LNCAP (cell line): ENCODE results near the gene PPP5C.

Experiments used
- CTCF ChIP-seq: fragments of 450-650 bp; IDR thresholded peaks from 2 replicates; pipeline ENCODE4 v1.5.1; 2017; ENCODE audit warnings: mild to moderate bottlenecking

PPP5C gene

GRCh38 chr19:46412650-46413261 lies 65.9 kb downstream of the PPP5C start:
- no peak for TF ChIP-seq CTCF

- no peak for TF ChIP-seq CTCF
Observed at GRCh38 chr19:46413262-46414031, 66.6 kb downstream of the PPP5C start, which contains the start of gene CCDC8. Gene CCDC8, minus strand, starts transcription at chr19:46413564. Its CDS starts 754 bp downstream, at chr19:46412810.

- no peak for TF ChIP-seq CTCF
Observed at GRCh38 chr19:46420056-46420455, 73.2 kb downstream of the PPP5C start.

- no peak for TF ChIP-seq CTCF
Observed at GRCh38 chr19:46422344-46422743, 75.5 kb downstream of the PPP5C start.

- no peak for TF ChIP-seq CTCF
Observed at GRCh38 chr19:46423188-46423587, 76.3 kb downstream of the PPP5C start.

GRCh38 chr19:46426035-46426505 lies 79.2 kb downstream of the PPP5C start:
- TF ChIP-seq CTCF: no peak

- no peak for TF ChIP-seq CTCF
Observed at GRCh38 chr19:46426506-46427162, 79.7 kb downstream of the PPP5C start.
